Stomach (tissue), 9 donors: ENCODE measurements around the gene SIGLEC12. TPM values are rescaled to one million over a fixed set of nuclear protein-coding genes. Genes with fewer than 3 reads are reported as not detected.

ENCODE experiments used
- DNase-seq, 2 donors: peaks; one replicate each; pipeline versions ENCODE4 v3.0.0 to v3.0.0-alpha.2; 2013 to 2019
- H3K27ac ChIP-seq, 5 donors: fragments of 200-600 bp in 4 of 5; sonication (generic) in 4 of 5; one replicate each; pipeline ENCODE4 v1.5.1; 2013 to 2019; ENCODE audit warnings: mild to moderate bottlenecking in 1 of 5, moderate library complexity in 1 of 5
- H3K27me3 ChIP-seq, 3 donors: fragments of 200-600 bp; sonication (generic); one replicate each; pipeline ENCODE4 v1.5.1; 2017 to 2019; ENCODE audit warnings: mixed run types in 1 of 3
- H3K36me3 ChIP-seq, 4 donors: fragments of 200-600 bp; sonication (generic); 1 replicate in 3 of 4; 2 replicates in 1 of 4; pipeline ENCODE4 v1.5.1; 2016 to 2019
- H3K4me1 ChIP-seq, 4 donors: fragments of 200-600 bp; sonication (generic); one replicate each; pipeline ENCODE4 v1.5.1; 2016 to 2019
- H3K4me3 ChIP-seq, 4 donors: fragments of 200-600 bp; sonication (generic) in 3 of 4; one replicate each; pipeline ENCODE4 v1.5.1; 2016 to 2019; ENCODE audit warnings: mild to moderate bottlenecking in 1 of 4
- H3K9me3 ChIP-seq, 4 donors: fragments of 200-600 bp; sonication (generic); one replicate each; pipeline ENCODE4 v1.5.1; 2016 to 2019
- EP300 ChIP-seq: sonication (generic); formaldehyde crosslinking; IDR thresholded peaks from one replicate; pipeline ENCODE4 v1.6.1; 2017; ENCODE audit warnings: antibody characterized with exemption
- POLR2A ChIP-seq, 4 donors: fragments of 450-650 bp; IDR thresholded peaks; one replicate each; pipeline ENCODE4 v1.6.1; 2016; ENCODE audit warnings: antibody characterized with exemption in 4 of 4, control low read depth in 2 of 4, mild to moderate bottlenecking in 1 of 4, moderate library complexity in 1 of 4
- POLR2AphosphoS5 ChIP-seq, 3 donors: sonication (generic); formaldehyde crosslinking; IDR thresholded peaks; one replicate each; pipeline ENCODE4 v1.6.1; 2016; ENCODE audit warnings: antibody characterized with exemption in 3 of 3
- WGBS, 5 donors: extraction: QIAGEN DNeasy Blood & Tissue Kit in 3 of 5; methylation state at CpG; one replicate each; pipeline versions ENCODE4 v1.1.5 to v1.1.7; 2013 to 2018; 5-methylcytosine and 5-hydroxymethylcytosine counted together
- intact Hi-C: fragments of 100-400 bp; cut with DNase I; formaldehyde crosslinking; loops from one replicate; pipeline ENCODE4 v1.15.1; 2023; ENCODE audit warnings: low total_unique reads
- polyA plus RNA-seq, 3 donors: library from polyadenylated mRNA; stranded (reverse); fragments of 200-250 nt; gene quantifications; one replicate each; pipeline ENCODE4 v1.2.3, GENCODE V29; 2013
- total RNA-seq, 5 donors: library from RNA; depleted of rRNA; stranded (reverse); fragments of >200 nt; gene quantifications; one replicate each; pipeline versions ENCODE4 v1.1.0 to v1.2.3, GENCODE V29; 2014 to 2016
- TF ChIP-seq, protein P1 (sequence below), 7 experiments: fragments of 450-650 bp in 4 of 7; fragments of 200-600 bp in 3 of 7; sonication (generic) in 3 of 7; IDR thresholded peaks; one replicate each; pipeline ENCODE4 v1.5.1; 2016 to 2019; ENCODE audit warnings: antibody characterized with exemption in 7 of 7, control low read depth in 2 of 7, mild to moderate bottlenecking in 1 of 7
- donor health status: healthy with polysubstance abuse.
- donor health status: Bipolar disorder and iron deficiency.
- donor health status: healthy.

Gene SIGLEC12
- total and polyA plus RNA-seq, 8 donors = 0.10 to 1.2 (median 0.37) TPM; not detected in 5

DNA sequence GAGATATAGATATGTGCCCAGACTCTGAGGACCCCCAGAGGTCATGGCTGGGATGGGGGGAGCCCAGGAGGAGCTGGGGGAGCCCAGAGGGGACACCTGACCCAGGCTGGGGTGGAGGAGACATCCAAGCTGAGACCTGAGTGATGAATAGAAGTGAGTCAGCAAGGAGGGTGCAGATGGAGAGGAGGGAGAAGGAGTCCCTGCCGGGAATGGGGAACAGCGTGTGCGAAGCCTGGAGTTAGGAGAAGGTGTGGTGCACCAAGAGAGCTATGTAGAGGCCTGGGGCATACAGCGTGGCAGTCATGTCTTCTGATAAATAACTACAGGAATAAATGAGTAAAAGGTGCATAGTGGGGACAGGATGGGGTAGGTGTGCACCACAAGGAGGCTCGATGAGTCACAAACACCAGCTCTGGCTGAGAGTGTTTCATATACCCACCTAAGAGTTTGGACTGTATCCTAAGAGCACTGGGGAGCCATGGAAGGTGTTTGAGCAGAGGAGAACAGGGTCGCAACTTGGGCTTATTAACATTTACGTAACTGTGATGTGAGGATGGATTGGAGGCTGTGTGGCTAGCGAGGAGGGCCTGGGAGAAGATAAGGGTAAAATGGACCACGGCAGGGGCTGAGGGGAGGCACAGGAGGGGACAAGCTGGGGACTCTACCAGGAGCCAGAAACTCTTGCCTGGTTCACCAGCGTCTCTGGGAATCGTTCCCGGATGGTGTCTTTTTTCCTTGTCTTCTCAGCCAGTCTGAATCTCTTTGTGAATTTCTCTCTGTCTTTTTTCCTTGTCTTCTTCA lies 21.9 kb downstream of the SIGLEC12 start:
- no peak for DNase-seq
- H3K27ac ChIP-seq = no peak overlapping the region
- H3K36me3 ChIP-seq = no peaks in the 10 kb centered on the region
- no peaks in the 10 kb centered on the region for H3K9me3 ChIP-seq
- 80 to 86% (median 83%) methylated on average over 12 of the region's 12 CpGs for WGBS, 5 donors
- no peak overlapping the region for H3K4me3 ChIP-seq
- TF ChIP-seq POLR2A (IDR thresholded peaks at IDR 0.05) = no peak
- no peak for TF ChIP-seq POLR2AphosphoS5 (IDR thresholded peaks at IDR 0.05)
- TF ChIP-seq, protein P1, sequence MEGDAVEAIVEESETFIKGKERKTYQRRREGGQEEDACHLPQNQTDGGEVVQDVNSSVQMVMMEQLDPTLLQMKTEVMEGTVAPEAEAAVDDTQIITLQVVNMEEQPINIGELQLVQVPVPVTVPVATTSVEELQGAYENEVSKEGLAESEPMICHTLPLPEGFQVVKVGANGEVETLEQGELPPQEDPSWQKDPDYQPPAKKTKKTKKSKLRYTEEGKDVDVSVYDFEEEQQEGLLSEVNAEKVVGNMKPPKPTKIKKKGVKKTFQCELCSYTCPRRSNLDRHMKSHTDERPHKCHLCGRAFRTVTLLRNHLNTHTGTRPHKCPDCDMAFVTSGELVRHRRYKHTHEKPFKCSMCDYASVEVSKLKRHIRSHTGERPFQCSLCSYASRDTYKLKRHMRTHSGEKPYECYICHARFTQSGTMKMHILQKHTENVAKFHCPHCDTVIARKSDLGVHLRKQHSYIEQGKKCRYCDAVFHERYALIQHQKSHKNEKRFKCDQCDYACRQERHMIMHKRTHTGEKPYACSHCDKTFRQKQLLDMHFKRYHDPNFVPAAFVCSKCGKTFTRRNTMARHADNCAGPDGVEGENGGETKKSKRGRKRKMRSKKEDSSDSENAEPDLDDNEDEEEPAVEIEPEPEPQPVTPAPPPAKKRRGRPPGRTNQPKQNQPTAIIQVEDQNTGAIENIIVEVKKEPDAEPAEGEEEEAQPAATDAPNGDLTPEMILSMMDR (IDR thresholded peaks at IDR 0.05) = no peak
- TF ChIP-seq EP300 = no peak
- peaks cover 0 to 3% (median 0%) of the 10 kb centered on the region in 4 donors for H3K4me1 ChIP-seq
- peaks cover 0 to 62% (median 16%) of the 10 kb centered on the region in 3 donors for H3K27me3 ChIP-seq
- intact Hi-C loops = no loop called here

DNA sequence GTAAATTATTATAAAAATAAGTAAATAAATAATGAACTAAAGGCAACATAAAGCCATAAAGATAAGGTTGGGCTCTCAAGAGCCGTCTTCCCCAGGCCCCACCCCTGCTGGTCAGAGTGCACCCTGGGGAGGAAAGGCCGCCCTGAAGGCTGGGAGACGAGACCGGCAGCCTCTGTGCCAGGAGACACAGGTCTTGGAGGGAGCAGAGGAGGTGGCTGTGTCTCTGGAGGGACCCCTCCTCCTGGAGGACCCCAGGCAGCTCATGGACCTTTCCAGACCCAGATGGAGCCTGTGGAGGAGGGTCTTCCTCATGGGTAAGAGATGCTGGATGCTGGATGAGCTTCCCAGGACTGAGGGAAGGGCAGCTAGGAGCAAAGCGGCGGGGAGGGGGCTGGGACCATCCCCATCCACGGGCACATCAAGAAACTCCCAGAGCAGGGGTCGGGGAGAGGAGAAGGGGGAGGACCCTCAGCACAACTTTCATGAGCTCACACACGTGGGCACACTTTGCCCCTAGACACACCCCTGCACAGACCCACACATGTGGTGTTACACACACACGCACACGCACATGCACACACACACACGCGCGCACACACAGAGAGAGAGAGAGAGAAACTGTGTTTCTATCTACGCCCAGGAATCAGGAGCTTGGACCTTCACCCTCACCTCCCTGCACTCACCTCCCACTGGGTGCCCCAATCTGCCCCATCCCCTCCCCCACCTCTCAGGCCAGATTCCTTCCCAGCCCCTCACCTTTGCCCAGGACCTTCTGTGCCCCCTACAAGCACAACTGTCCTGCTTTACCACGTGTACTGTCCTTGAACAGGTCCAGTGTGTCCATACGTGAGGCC lies 23.0 kb downstream of the SIGLEC12 start, which contains the start of gene CEACAM18:
Gene CEACAM18, plus strand, starts transcription at position 159 of the 854 bp plus-strand sequence.
- TF ChIP-seq POLR2AphosphoS5 (IDR thresholded peaks at IDR 0.05) = no peak
- TF ChIP-seq EP300 = no peak
- TF ChIP-seq, protein P1 (IDR thresholded peaks at IDR 0.05) = no peak
- TF ChIP-seq POLR2A (IDR thresholded peaks at IDR 0.05) = no peak
- Histone ChIP-seq H3K9me3 (no peaks in the 10 kb centered on the region), H3K27ac (no peak within 1 kb of the TSS), H3K4me3 (no peak within 1 kb of the TSS), H3K27me3 (peaks cover 0 to 52% (median 16%) of the 10 kb centered on the region in 3 donors), H3K4me1 (peaks cover 0 to 11% (median 0%) of the 10 kb centered on the region in 4 donors), H3K36me3 (no peaks in the 10 kb centered on the region)
- intact Hi-C loops = no loop called here
- DNase-seq = peak in 1 of 2 donors; percentile 28
- 54 to 65% (median 59%) methylated on average over 13 to 17 of the region's 17 CpGs for WGBS, 5 donors

DNA sequence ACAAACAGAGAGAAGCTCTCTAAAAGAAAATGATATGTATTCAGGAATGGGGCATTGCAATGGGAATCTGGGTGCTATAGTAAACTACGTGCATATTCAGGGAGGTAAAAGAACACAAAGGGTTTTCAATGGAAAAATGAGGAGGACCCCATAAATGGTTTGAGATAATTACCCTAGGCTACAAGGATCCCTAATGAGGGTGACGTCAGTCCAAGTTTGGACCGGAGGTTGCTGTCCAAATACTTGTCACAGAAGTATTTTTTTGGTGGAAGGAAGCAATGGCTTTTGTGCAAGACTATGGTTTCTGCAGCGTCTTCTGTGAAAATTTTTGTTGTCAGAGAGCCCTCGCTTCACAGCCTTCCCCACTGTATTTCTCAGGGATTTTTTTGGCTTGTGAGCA lies 24.3 kb downstream of the SIGLEC12 start:
- TF ChIP-seq, protein P1 (IDR thresholded peaks at IDR 0.05) = no peak
- TF ChIP-seq POLR2A (IDR thresholded peaks at IDR 0.05) (no peak), EP300 (no peak), POLR2AphosphoS5 (IDR thresholded peaks at IDR 0.05) (no peak)
- Histone ChIP-seq H3K9me3 (no peaks in the 10 kb centered on the region), H3K4me1 (peaks cover 0 to 16% (median 0%) of the 10 kb centered on the region in 4 donors), H3K27me3 (peaks cover 0 to 50% (median 16%) of the 10 kb centered on the region in 3 donors), H3K27ac (no peak overlapping the region), H3K36me3 (no peaks in the 10 kb centered on the region), H3K4me3 (no peak overlapping the region)
- intact Hi-C loops = no loop called here
- DNase-seq = no peak
- WGBS, 5 donors = 66 to 74% (median 70%) methylated on average over 5 of the region's 5 CpGs

DNA sequence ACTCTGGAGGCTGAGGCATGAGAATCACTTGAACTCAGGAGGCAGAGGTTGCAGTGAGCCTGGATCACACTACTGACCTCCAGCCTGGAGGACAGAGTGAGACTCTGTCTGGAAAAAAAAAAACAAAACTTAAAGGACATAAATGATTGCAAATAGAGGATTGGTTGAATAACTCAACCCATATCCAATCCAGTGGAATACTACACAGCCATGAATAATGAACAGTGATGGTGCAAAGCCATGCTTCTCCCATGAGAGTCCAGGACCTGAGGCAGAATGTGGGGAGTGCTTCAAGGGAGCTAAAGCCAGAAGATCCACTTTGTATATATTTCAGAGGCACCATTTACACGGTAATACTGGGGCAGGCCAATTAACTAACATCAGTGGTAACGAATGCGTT lies 25.4 kb downstream of the SIGLEC12 start:
- Histone ChIP-seq H3K36me3 (no peaks in the 10 kb centered on the region), H3K4me1 (peaks cover 0 to 16% (median 0%) of the 10 kb centered on the region in 4 donors), H3K27me3 (peaks cover 0 to 49% (median 16%) of the 10 kb centered on the region in 3 donors), H3K9me3 (no peaks in the 10 kb centered on the region), H3K27ac (peak overlapping the region in 1 of 5 donors; percentile 60), H3K4me3 (no peak overlapping the region)
- no peak for TF ChIP-seq EP300
- no peak for TF ChIP-seq POLR2A (IDR thresholded peaks at IDR 0.05)
- TF ChIP-seq POLR2AphosphoS5 (IDR thresholded peaks at IDR 0.05) = no peak
- TF ChIP-seq, protein P1 (IDR thresholded peaks at IDR 0.05) = no peak
- no peak for DNase-seq
- intact Hi-C loops = no loop called here
- 76 to 95% (median 86%) methylated on average over 3 of the region's 3 CpGs for WGBS, 5 donors
